HG03135 (cell line): ENCODE measurements around the gene U2AF1L4.

Source experiments
- ATAC-seq: cut with Tn5 transposase; IDR thresholded peaks from one replicate; pipeline ENCODE4 v1.9.1; 2021; ENCODE audit warnings: mild to moderate bottlenecking, moderate library complexity; ENCODE audit not compliant: unreplicated experiment

Gene U2AF1L4

GRCh38 chr19:35714601-35715354, 30.4 kb downstream of the U2AF1L4 start:
- ATAC-seq, result no peak

DNA sequence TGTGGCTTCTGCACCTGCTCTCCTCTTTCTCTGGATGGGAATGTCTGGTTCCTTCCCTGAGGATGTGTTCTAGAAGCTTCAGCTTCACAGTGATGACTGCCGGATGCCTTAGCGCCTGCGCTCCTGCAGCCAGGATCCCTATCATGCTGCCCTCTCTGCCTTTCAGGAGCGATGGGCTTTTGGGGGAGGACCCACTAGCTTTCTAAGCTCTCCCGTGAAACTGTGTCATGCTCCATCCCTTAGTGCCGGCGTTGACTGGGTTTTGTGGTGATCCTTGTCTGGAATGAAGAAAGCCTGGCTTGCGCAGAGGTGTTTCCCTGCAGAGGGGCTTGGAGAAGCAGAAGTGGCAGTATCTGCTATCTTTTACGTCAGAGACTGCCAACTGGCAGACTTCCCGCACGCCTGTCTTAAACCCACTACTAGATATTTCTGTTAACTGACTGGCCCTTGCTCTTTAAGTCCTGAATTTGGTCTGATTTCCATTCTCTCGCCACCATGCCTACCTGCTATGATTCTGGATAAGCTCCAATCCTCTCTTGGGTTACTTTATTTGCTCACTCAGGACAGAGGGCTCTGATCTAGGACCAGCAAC, 31.2 kb downstream of the U2AF1L4 start:
- no peak for ATAC-seq

- no peak for ATAC-seq
Observed at GRCh38 chr19:35713506-35713850, 31.7 kb downstream of the U2AF1L4 start.

- no peak for ATAC-seq
Observed at GRCh38 chr19:35712567-35713505, 32.4 kb downstream of the U2AF1L4 start.

DNA sequence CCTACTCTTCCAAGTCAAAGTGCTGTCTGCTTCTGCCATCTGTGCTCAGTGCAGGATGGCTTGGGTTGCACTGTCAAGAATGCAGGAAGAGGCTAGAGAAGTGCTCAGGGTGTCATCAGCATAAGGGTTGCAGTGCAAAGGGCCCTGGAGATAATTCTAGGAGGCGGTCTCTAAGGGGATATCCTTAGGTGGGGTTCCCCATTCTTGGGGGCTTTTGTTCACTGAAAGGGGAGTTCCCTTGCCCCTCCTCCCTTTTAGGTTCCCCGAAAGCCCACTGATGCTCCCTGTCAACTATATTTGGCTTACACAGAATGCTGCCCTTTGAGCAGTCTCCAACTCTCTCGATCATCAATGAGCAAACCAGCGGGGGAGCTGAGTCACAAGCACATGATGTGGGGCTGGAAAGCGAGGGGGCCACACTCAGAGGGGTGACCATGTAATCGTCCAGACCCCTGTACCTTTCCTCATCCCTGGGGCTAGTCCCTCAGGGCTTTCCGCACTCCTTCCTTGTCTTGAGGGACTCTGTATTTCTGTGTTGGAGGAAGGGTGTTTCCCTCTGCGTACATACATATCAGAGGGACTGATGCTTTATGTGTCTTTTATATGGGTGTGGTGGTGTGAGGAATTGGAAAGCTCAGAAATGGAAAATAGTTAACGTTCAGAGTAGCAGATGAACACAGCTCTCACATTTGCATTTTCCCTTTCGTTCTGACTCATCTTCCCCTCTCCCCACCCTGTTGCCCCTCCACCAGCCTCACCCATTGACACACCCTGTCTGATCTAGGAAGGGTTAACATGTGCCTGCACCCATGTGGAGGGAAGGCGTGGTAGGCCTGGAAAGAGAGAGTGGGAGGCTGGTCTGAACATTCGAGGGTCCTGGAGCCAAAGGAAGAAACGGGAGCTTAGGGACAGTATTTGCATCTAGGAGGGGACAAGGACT, 34.2 kb downstream of the U2AF1L4 start:
- peak; percentile 35 for ATAC-seq

DNA sequence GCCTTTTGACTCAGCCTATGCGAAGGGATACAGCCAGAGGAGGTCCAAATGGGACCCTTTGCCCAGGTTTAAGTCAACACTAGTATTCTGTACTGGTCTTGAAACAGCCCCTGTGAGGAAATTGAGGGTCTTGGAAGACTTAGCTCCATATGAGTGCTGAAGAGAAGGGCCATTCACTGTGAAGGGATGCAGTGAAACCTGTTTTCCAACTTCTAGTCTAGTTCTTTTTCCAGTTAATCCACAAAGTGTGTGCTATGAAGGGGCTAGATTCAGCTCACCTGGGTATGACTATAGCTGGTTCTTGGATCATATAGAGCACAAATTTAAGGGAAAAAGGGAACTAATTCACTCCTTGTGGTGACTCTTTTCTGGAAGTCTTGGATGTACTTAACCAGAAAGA, 36.8 kb downstream of the U2AF1L4 start:
- no peak for ATAC-seq

GRCh38 chr19:35704218-35704617, 41.0 kb downstream of the U2AF1L4 start, which contains the start of gene ZBTB32:
Gene ZBTB32 (plus strand): TSS chr19:35704558. CDS start chr19:35714627, 10,069 bp downstream.
- no peak for ATAC-seq

DNA sequence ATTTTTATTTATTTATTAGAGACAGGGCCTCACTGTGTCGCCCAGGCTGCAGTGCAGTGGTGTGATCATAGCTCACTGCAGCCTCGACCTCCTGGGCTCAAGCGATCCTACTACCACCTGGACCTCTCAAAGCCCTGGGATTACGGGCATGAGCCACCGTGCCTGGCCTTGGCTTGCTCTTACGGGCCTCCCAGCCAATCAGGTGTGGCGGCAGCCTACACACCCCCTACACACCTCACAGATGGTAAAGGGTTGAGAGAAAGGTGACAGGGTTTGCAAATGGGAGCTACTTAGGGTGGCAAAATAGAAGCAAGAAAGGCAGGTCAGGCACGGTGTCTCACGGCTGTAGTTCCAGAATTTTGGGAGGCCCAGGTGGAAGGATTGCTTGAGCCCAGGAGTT, 41.9 kb downstream of the U2AF1L4 start:
- no peak for ATAC-seq

DNA sequence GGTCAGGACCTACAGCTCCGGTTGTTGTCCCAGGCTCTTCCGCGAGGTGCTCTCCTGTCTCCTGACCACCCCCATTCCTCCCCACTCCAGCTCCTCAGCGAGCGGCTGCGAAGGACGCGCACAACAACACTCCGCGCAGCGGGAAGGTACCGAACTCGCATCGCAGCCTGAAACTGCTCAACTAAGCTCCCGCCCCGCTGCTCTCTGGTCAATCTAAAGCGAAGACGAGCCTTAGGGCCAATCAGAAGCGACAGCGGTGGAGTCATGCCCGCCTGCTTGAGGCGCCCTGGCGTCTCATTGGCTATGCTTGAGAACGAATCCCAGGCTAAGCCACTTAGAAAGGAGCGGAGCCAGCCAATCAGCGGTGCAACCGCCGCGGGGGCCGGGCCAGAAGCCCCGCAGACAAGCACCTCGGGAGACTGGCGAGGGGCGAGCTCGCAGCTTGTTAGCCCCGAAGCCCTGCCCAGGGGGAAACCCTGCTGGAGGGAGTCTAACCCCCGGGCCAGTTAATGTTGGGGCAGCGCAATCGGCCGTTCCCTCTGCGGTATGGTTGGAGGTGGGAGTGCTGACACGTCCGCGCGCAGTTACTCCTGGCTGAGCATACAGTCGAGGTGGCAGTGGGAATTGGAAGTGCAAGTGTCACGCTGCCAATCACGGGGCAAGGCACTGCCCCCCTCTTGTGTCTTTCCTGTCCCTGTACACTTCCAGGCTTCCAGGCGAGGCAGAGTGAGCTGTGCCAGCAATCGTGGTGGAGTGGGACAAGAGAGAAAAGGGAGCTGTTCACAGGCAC, 42.8 kb downstream of the U2AF1L4 start:
- peak; percentile 95 for ATAC-seq

DNA sequence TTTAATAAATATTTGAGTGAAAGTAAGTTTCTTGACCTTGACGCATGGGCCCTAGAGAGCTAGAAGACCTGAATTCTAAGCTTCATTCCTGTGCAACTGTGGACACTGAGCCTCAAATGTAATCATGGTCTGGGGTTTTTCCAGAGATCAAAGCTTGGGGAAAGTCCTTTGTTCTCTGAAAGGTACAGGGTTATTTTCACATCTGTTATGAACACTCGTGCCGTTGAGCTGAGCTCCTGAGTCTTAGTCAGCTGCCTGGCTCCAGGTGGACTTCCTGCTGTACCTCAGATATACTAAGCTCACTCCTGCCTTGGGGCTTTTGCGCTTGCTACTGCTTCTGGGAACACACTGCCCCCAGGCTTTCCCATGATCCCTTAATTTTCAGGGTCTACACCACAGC, 48.4 kb downstream of the U2AF1L4 start:
- no peak for ATAC-seq

- ATAC-seq, result no peak
Observed at GRCh38 chr19:35695895-35696422, 49.3 kb downstream of the U2AF1L4 start.

DNA sequence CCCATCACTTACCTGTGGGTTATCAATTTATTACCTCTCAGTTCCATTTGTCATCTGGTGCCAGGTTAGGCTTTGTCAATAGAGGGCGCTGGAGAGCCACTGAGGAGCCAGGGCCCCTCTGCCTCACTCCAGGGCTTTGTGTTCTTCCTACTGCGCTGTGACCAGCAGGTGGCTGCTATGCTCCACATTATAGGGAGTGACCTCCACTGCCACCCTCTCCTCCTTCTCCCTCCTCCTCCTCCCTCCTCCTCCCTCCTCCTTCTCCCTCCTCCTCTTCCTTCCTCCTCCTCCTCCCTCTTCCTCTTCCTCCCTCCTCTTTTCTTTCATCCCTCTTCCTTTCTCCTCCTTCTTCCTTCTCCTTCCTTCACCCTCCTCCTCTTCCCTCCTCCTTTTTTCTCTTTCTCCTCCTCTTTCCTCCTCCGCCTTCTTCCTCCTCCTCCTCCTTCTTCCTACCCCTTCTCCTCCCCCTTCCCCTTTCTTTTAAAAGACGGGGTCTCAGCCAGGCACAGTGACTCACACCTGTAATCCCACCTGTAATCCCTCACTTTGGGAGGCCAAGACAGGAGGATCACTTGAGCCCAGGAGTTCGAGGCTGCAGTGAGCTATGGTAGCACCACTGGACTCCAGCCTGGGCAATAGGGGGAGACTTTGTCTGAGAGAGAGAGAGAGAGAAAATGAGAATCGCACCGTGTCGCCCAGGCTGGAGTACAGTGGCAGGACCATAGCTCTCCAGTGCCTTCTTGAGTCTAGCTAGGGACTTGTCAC, 51.2 kb downstream of the U2AF1L4 start:
- ATAC-seq, result peak; percentile 67

DNA sequence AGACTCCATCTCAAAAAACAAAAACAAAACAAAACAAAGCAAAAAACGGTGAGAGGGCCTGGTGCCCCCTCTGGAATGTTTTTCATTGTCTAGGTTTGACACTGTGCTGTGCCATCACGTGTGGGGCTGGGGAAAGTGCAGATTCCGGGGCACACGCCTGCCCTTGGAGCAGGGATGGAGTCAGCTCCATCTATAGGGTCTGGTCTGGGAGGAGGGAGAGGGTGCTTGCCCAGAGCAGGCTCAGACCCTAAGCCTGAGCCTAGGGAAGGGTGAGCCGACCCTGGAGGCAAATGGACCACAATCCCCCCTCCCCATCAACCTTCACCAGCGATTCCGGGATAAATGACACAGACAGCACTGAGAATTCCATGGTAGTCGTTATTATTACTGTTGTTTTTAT, 51.8 kb downstream of the U2AF1L4 start:
- ATAC-seq, result no peak
